ENCODE data around the gene ABHD6. TPM values are rescaled to one million over a fixed set of nuclear protein-coding genes. Genes with fewer than 3 reads are reported as not detected.

Gene ABHD6, protein sequence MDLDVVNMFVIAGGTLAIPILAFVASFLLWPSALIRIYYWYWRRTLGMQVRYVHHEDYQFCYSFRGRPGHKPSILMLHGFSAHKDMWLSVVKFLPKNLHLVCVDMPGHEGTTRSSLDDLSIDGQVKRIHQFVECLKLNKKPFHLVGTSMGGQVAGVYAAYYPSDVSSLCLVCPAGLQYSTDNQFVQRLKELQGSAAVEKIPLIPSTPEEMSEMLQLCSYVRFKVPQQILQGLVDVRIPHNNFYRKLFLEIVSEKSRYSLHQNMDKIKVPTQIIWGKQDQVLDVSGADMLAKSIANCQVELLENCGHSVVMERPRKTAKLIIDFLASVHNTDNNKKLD
- 8.7 and 9.8 TPM in 2 replicates for total RNA-seq

GRCh38 chr3:58237238-58237940, at the start of gene ABHD6:
Gene ABHD6, plus strand, starts transcription at chr3:58237792. Its CDS starts 18,795 bp downstream, at chr3:58256587.

DNA sequence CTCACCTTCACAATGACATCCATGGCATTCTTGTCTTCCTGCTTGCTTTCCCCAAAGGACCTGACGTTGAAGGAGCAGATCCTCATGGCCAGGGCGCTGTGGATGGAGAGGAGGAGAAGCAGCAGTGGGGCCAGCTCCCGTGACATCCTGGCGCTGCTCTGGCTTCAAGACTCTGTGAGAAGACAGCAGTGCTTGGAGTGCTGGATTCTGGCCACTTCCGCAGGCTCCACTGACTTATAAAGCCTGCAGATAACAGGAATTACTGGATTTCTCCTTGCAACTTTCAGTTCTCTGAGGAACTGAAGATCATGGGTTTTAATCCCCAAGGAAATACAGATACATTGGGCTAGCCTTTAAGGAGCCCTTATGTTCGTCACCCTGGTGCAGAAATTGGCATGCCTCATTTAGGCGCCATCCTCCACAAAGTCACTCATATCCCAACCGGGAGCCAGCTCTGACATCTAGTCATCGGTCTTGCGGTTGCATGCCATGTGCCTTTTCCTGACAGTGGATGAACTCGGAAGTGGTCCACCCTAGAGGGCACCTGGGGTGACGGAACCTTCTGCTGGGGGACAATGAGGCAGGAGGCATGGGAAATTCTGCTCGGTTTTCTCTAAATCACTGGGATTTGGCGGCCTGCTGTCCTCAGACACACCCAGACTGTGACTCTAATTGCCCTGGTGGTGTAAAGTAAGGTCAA, 26.7 kb upstream of the ABHD6 start, which contains the start of gene DNASE1L3:
Gene DNASE1L3, minus strand, starts transcription at position 212 of the 700 bp plus-strand sequence. Its CDS starts 66 bp downstream, at position 146.

DNA sequence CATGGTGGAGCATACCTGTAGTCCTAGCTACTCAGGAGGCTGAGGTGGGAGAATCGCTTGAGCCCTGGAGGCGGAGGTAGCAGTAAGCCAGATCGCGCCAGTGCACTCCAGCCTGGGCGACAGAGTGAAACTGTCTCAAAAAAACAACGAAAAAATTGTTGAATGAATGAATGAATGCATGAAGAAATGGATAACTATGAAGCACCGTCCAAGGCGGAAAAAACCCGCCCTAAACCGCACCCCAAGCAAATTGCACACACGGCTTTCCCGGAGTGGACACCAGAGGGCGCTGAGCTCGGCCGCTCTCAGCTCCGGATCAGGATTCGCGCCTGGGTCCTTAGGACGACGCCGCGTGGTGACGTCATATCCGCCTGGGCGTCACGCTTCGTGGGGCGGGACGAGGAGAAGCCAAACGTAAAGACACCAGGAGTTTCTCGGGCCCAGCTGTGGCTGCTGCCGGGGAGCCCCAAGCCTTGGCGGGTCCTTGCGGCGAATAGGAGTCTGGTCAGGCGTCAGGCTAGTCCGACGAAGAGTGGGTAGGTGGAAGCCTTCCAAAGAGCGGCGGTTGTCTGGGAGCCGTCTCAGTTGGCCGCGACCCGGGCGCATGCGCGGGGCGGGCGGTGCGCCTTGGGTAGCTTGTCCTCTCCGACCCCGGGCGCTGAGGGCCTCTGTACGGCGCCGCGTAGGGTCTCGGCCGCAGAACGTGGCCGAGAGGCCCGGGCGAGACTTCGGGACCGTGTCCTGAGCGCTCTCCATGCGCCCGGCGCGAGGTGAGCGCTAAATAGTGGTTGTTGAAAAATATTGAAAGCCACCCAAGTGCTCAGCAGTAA, 68.5 kb downstream of the ABHD6 start, which contains the start of the genes HTD2 and RPP14:
Gene HTD2, plus strand, starts transcription at position 639 of the 830 bp plus-strand sequence. CDS start 11,094 bp downstream, outside the sequence.
Gene RPP14, plus strand, starts transcription at position 364 of the 830 bp plus-strand sequence. CDS start 4,085 bp downstream, outside the sequence.

GRCh38 chr3:58332575-58333188, 95.1 kb downstream of the ABHD6 start, which contains the start of gene PXK:
Gene PXK, plus strand, starts transcription at chr3:58332892. Its CDS starts 97 bp downstream, at chr3:58332989.

Other genes with a start within 250 kb of the ABHD6 start
- 440 and 497 TPM in 2 replicates for gene FLNB, start 229.4 kb upstream of the ABHD6 start, total RNA-seq
- 1.3 and 1.5 TPM in 2 replicates for gene DNASE1L3, start 26.8 kb upstream of the ABHD6 start, total RNA-seq
- gene RPP14, start 68.5 kb downstream of the ABHD6 start, total RNA-seq: 12.3 and 16.4 TPM in 2 replicates
- 3.3 and 6.2 TPM in 2 replicates for gene HTD2, start 68.7 kb downstream of the ABHD6 start, total RNA-seq
- gene PXK, start 95.1 kb downstream of the ABHD6 start, total RNA-seq: 13.5 and 14.6 TPM in 2 replicates
- 81.0 and 82.1 TPM in 2 replicates for gene PDHB, start 196.0 kb downstream of the ABHD6 start, total RNA-seq